Mesothelial cell of epicardium (in vitro differentiated cells): Measurements from ENCODE around the gene DSN1. TPM values are rescaled to one million over a fixed set of nuclear protein-coding genes. Genes with fewer than 3 reads are reported as not detected.

Experiments used
- DNase-seq, 2 experiments: peaks; one replicate each; pipeline ENCODE4 v3.0.0; 2021; ENCODE audit warnings: low spot score in 2 of 2; ENCODE audit not compliant: unreplicated experiment in 2 of 2
- H3K27ac Mint-ChIP-seq: 2 replicates; pipeline ENCODE4 v1.8.0; 2021; ENCODE audit warnings: mixed read lengths
- H3K27me3 Mint-ChIP-seq: 2 replicates; pipeline ENCODE4 v1.8.0; 2021; ENCODE audit warnings: low read depth, mixed read lengths
- H3K36me3 Mint-ChIP-seq: 2 replicates; pipeline ENCODE4 v1.8.0; 2021; ENCODE audit warnings: mixed read lengths
- H3K4me1 Mint-ChIP-seq: 2 replicates; pipeline ENCODE4 v1.8.0; 2021; ENCODE audit warnings: mixed read lengths
- H3K4me3 Mint-ChIP-seq: 2 replicates; pipeline ENCODE4 v1.8.0; 2021; ENCODE audit warnings: mild to moderate bottlenecking, moderate library complexity, mixed read lengths
- H3K9me3 Mint-ChIP-seq: 2 replicates; pipeline ENCODE4 v1.8.0; 2021; ENCODE audit warnings: mixed read lengths
- total RNA-seq: library from RNA; stranded (reverse); gene quantifications from 3 replicates; pipeline ENCODE4 v1.2.1, GENCODE V29; 2021
- TF ChIP-seq, protein P1 (sequence below): fragments of 200-600 bp; sonication (generic); IDR thresholded peaks from one replicate; pipeline ENCODE4 v1.5.0; 2021; ENCODE audit warnings: antibody characterized with exemption; ENCODE audit not compliant: unreplicated experiment

Gene DSN1
- total RNA-seq, 1 donor from 2014 or later: 15.1 TPM

GRCh38 chr20:36736451-36737182 is 36.9 kb downstream of the DSN1 start:
- TF ChIP-seq, protein P1, sequence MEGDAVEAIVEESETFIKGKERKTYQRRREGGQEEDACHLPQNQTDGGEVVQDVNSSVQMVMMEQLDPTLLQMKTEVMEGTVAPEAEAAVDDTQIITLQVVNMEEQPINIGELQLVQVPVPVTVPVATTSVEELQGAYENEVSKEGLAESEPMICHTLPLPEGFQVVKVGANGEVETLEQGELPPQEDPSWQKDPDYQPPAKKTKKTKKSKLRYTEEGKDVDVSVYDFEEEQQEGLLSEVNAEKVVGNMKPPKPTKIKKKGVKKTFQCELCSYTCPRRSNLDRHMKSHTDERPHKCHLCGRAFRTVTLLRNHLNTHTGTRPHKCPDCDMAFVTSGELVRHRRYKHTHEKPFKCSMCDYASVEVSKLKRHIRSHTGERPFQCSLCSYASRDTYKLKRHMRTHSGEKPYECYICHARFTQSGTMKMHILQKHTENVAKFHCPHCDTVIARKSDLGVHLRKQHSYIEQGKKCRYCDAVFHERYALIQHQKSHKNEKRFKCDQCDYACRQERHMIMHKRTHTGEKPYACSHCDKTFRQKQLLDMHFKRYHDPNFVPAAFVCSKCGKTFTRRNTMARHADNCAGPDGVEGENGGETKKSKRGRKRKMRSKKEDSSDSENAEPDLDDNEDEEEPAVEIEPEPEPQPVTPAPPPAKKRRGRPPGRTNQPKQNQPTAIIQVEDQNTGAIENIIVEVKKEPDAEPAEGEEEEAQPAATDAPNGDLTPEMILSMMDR: no peak
- no peaks in the 10 kb centered on the region for H3K36me3 Mint-ChIP-seq
- peaks cover 1% of the 10 kb centered on the region for H3K27me3 Mint-ChIP-seq
- peaks cover 11% of the 10 kb centered on the region for H3K4me1 Mint-ChIP-seq
- DNase-seq: no peak
- no peaks in the 10 kb centered on the region for H3K9me3 Mint-ChIP-seq
- no peak overlapping the region for H3K4me3 Mint-ChIP-seq
- no peak overlapping the region for H3K27ac Mint-ChIP-seq

DNA sequence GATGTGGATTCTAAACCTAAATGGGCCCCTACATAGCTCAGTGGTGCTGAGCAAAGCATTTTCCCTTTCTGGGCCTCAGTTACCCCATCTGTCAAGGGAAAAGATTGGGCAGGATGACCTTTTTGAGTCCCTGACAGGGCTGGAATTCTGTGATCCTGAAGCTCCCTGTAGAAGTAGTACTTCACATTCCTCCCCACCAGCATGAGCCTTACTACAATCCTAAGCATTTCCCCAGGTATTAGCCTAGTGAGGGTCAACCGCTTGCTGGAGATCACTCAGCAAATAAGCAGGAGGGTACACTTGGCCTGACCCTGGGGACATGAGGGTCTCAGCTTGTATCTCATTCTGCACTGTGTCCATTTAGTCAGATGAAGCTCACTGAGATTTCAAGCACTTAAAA is 41.1 kb downstream of the DSN1 start:
- no peaks in the 10 kb centered on the region for H3K36me3 Mint-ChIP-seq
- no peak overlapping the region for H3K27ac Mint-ChIP-seq
- H3K9me3 Mint-ChIP-seq: no peaks in the 10 kb centered on the region
- H3K4me1 Mint-ChIP-seq: peaks cover 11% of the 10 kb centered on the region
- TF ChIP-seq, protein P1: no peak
- no peak overlapping the region for H3K4me3 Mint-ChIP-seq
- DNase-seq: no peak
- peaks cover 4% of the 10 kb centered on the region for H3K27me3 Mint-ChIP-seq

GRCh38 chr20:36728986-36729385 is 44.6 kb downstream of the DSN1 start:
- H3K4me1 Mint-ChIP-seq: no peaks in the 10 kb centered on the region
- TF ChIP-seq, protein P1: no peak
- H3K36me3 Mint-ChIP-seq: no peaks in the 10 kb centered on the region
- H3K4me3 Mint-ChIP-seq: no peak overlapping the region
- no peaks in the 10 kb centered on the region for H3K9me3 Mint-ChIP-seq
- DNase-seq: no peak
- H3K27ac Mint-ChIP-seq: no peak overlapping the region
- H3K27me3 Mint-ChIP-seq: peaks cover 4% of the 10 kb centered on the region

GRCh38 chr20:36726168-36726567 is 47.4 kb downstream of the DSN1 start:
- Mint-ChIP-seq H3K27me3 (peaks cover 4% of the 10 kb centered on the region), H3K4me3 (no peak overlapping the region), H3K36me3 (no peaks in the 10 kb centered on the region), H3K9me3 (no peaks in the 10 kb centered on the region), H3K27ac (no peak overlapping the region), H3K4me1 (no peaks in the 10 kb centered on the region)
- no peak for DNase-seq
- TF ChIP-seq, protein P1: no peak

- H3K36me3 Mint-ChIP-seq: no peaks in the 10 kb centered on the region
- H3K4me1 Mint-ChIP-seq: no peaks in the 10 kb centered on the region
- no peaks in the 10 kb centered on the region for H3K9me3 Mint-ChIP-seq
- no peak overlapping the region for H3K27ac Mint-ChIP-seq
- no peaks in the 10 kb centered on the region for H3K27me3 Mint-ChIP-seq
- no peak for DNase-seq
- no peak overlapping the region for H3K4me3 Mint-ChIP-seq
- TF ChIP-seq, protein P1: no peak
Measured at GRCh38 chr20:36720510-36720909, 53.1 kb downstream of the DSN1 start.
